HG02973 (cell line): ENCODE data around the gene THEMIS2.
"Not testable (repeated sequence)": the region's sequence is repeated elsewhere in the genome, so short reads cannot be mapped to it uniquely, and the experiment has no call there.

Experiments used
- ATAC-seq: cut with Tn5 transposase; IDR thresholded peaks from one replicate; pipeline ENCODE4 v1.9.1; 2021; ENCODE audit warnings: moderate library complexity; ENCODE audit not compliant: unreplicated experiment

THEMIS2 gene

GRCh38 chr1:27872059-27872801 is at the start of gene THEMIS2:
THEMIS2 (plus strand) TSS chr1:27872544; CDS start chr1:27872572, 28 bp downstream.
- peak; percentile 35 for ATAC-seq

GRCh38 chr1:27823784-27824183 is 48.6 kb upstream of the THEMIS2 start:
- ATAC-seq, result no peak

- no peak for ATAC-seq
Measured at GRCh38 chr1:27824411-27824810, 47.9 kb upstream of the THEMIS2 start.

GRCh38 chr1:27829339-27829960 is 42.9 kb upstream of the THEMIS2 start:
- not testable (repeated sequence) for ATAC-seq

- peak; percentile 88 for ATAC-seq
Measured at GRCh38 chr1:27830621-27831440, 41.5 kb upstream of the THEMIS2 start, which contains the start of gene PPP1R8. PPP1R8 (plus strand) TSS chr1:27830782; CDS start chr1:27830836, 54 bp downstream.

GRCh38 chr1:27831568-27832410 is 40.6 kb upstream of the THEMIS2 start:
- no peak for ATAC-seq

GRCh38 chr1:27832762-27833161 is 39.6 kb upstream of the THEMIS2 start:
- no peak for ATAC-seq

- ATAC-seq, result no peak
Measured at GRCh38 chr1:27833470-27833869, 38.9 kb upstream of the THEMIS2 start.

GRCh38 chr1:27835046-27835445 is 37.3 kb upstream of the THEMIS2 start:
- no peak for ATAC-seq

- ATAC-seq, result no peak
Measured at GRCh38 chr1:27835501-27835900, 36.8 kb upstream of the THEMIS2 start.

GRCh38 chr1:27849951-27850350 is 22.4 kb upstream of the THEMIS2 start:
- ATAC-seq, result no peak

GRCh38 chr1:27855085-27855484 is 17.3 kb upstream of the THEMIS2 start:
- no peak for ATAC-seq

- no peak for ATAC-seq
Measured at GRCh38 chr1:27856561-27857343, 15.6 kb upstream of the THEMIS2 start.

GRCh38 chr1:27857552-27857951 is 14.8 kb upstream of the THEMIS2 start:
- ATAC-seq, result not testable (repeated sequence)

GRCh38 chr1:27858072-27858948 is 14.0 kb upstream of the THEMIS2 start:
- no peak for ATAC-seq

- ATAC-seq, result no peak
Measured at GRCh38 chr1:27858949-27859576, 13.3 kb upstream of the THEMIS2 start.

GRCh38 chr1:27861436-27861835 is 10.9 kb upstream of the THEMIS2 start:
- no peak for ATAC-seq

- no peak for ATAC-seq
Measured at GRCh38 chr1:27862004-27862403, 10.3 kb upstream of the THEMIS2 start.
